HepG2 (cell line): Measurements from ENCODE around the gene PTPN18. TPM values are rescaled to one million over a fixed set of nuclear protein-coding genes. Genes with fewer than 3 reads are reported as not detected.

Experiments used
- ARNT ChIP-seq: fragments of 450-650 bp; IDR thresholded peaks from 2 replicates; pipeline ENCODE4 v1.6.1; 2017
- CBX2 ChIP-seq, 2 experiments: fragments of 200-600 bp in 1 of 2; sonication (generic); formaldehyde crosslinking in 1 of 2; IDR thresholded peaks; 2 replicates each; pipeline versions ENCODE4 v1.7.0 to v1.8.1; 2018 to 2022; ENCODE audit warnings: low read depth in 2 of 2, low read length in 1 of 2, mild to moderate bottlenecking in 1 of 2, missing genetic modification reagents in 1 of 2
- DMAP1 ChIP-seq: IDR thresholded peaks from 2 replicates; pipeline ENCODE4 v1.6.1; 2016
- ELF3 ChIP-seq: IDR thresholded peaks from 2 replicates; pipeline ENCODE4 v1.6.1; 2016; ENCODE audit warnings: missing genetic modification reagents, missing compliant biosample characterization
- HNRNPLL ChIP-seq: fragments of 200-400 bp; formaldehyde crosslinking; IDR thresholded peaks from 2 replicates; pipeline ENCODE4 v1.6.1; 2017; ENCODE audit warnings: mild to moderate bottlenecking, low read depth, low read length; ENCODE audit not compliant: poor library complexity, severe bottlenecking
- IRF9 ChIP-seq: sonication (generic); formaldehyde crosslinking; IDR thresholded peaks from 2 replicates; pipeline ENCODE4 v1.8.0; 2022; ENCODE audit warnings: missing genetic modification reagents, mild to moderate bottlenecking, borderline replicate concordance
- KLF11 ChIP-seq: IDR thresholded peaks from 2 replicates; pipeline ENCODE4 v1.6.1; 2016; ENCODE audit warnings: missing compliant biosample characterization
- RFXAP ChIP-seq: sonication (generic); formaldehyde crosslinking; IDR thresholded peaks from 2 replicates; pipeline ENCODE4 v1.4.0; 2020; ENCODE audit warnings: missing genetic modification reagents, borderline replicate concordance
- SATB2 ChIP-seq: sonication (generic); formaldehyde crosslinking; IDR thresholded peaks from 2 replicates; pipeline ENCODE4 v1.5.0; 2020; ENCODE audit warnings: missing genetic modification reagents
- USF2 ChIP-seq, 2 experiments: sonication (generic) in 1 of 2; formaldehyde crosslinking in 1 of 2; IDR thresholded peaks; 2 replicates each; pipeline versions ENCODE4 v1.5.1 to v1.6.1; 2011 to 2020; ENCODE audit warnings: borderline replicate concordance in 1 of 2, low read depth in 1 of 2, low read length in 1 of 2, mild to moderate bottlenecking in 1 of 2, missing genetic modification reagents in 1 of 2, moderate library complexity in 1 of 2
- ZNF136 ChIP-seq: sonication (generic); formaldehyde crosslinking; IDR thresholded peaks from 2 replicates; pipeline ENCODE4 v1.8.1; 2022; ENCODE audit warnings: low read depth, mild to moderate bottlenecking, moderate library complexity, missing genetic modification reagents
- ZNF292 ChIP-seq: sonication (generic); formaldehyde crosslinking; IDR thresholded peaks from 2 replicates; pipeline ENCODE4 v1.8.1; 2022; ENCODE audit warnings: mild to moderate bottlenecking, low read depth, missing genetic modification reagents, borderline replicate concordance
- ZNF720 ChIP-seq: sonication (generic); formaldehyde crosslinking; IDR thresholded peaks from 2 replicates; pipeline ENCODE4 v1.4.0; 2020; ENCODE audit warnings: missing genetic modification reagents
- ZNF775 ChIP-seq: sonication (generic); formaldehyde crosslinking; IDR thresholded peaks from 2 replicates; pipeline ENCODE4 v1.4.0; 2020; ENCODE audit warnings: missing genetic modification reagents, mild to moderate bottlenecking, moderate library complexity, borderline replicate concordance
- ZNF800 ChIP-seq: sonication (generic); formaldehyde crosslinking; IDR thresholded peaks from 2 replicates; pipeline ENCODE4 v1.4.0; 2020; ENCODE audit warnings: missing genetic modification reagents
- ZNF891 ChIP-seq: sonication (generic); formaldehyde crosslinking; IDR thresholded peaks from 2 replicates; pipeline ENCODE4 v1.5.0; 2020; ENCODE audit warnings: mild to moderate bottlenecking, missing genetic modification reagents
- polyA plus RNA-seq, 8 experiments: library from polyadenylated mRNA; depleted of rRNA in 3 of 8; stranded (reverse) in 7 of 8; unstranded in 1 of 8; fragments of >200 nt; fragmentation: Illumina TruSeq in 4 of 8; extraction: Trizol in 4 of 8; gene quantifications; 2 replicates each; pipeline versions ENCODE4 v1.2.1 to v1.2.3, GENCODE V29; 2011 to 2016; ENCODE audit warnings: low read depth in 4 of 8, missing spikeins in 1 of 8, mixed read lengths in 1 of 8; ENCODE audit not compliant: insufficient read depth in 1 of 8
- total RNA-seq, 5 experiments: library from RNA; depleted of rRNA; stranded (reverse); fragments of >200 nt; fragmentation: Illumina TruSeq; extraction: Trizol; gene quantifications; 2 replicates each; pipeline ENCODE4 v1.2.3, GENCODE V29; 2016; ENCODE audit warnings: low read depth in 1 of 5
- TF ChIP-seq, protein P1 (sequence below): sonication (generic); formaldehyde crosslinking; IDR thresholded peaks from 2 replicates; pipeline ENCODE4 v1.5.1; 2020; ENCODE audit warnings: missing genetic modification reagents, mild to moderate bottlenecking, borderline replicate concordance
- TF ChIP-seq, protein P2 (sequence below): sonication (generic); formaldehyde crosslinking; IDR thresholded peaks from 2 replicates; pipeline ENCODE4 v1.8.1; 2023; ENCODE audit warnings: mild to moderate bottlenecking, inconsistent platforms, moderate library complexity, missing genetic modification reagents, borderline replicate concordance
- TF ChIP-seq, protein P3 (sequence below): sonication (generic); formaldehyde crosslinking; IDR thresholded peaks from 2 replicates; pipeline ENCODE4 v1.4.0; 2020; ENCODE audit warnings: mild to moderate bottlenecking, low read depth, missing genetic modification reagents

The PTPN18 gene
- total and polyA plus RNA-seq, 2 of the 13 experiments (the other 11 are each of a cell fraction or from before 2014, with no cell fraction given), result 14.8 to 39.6 TPM

DNA sequence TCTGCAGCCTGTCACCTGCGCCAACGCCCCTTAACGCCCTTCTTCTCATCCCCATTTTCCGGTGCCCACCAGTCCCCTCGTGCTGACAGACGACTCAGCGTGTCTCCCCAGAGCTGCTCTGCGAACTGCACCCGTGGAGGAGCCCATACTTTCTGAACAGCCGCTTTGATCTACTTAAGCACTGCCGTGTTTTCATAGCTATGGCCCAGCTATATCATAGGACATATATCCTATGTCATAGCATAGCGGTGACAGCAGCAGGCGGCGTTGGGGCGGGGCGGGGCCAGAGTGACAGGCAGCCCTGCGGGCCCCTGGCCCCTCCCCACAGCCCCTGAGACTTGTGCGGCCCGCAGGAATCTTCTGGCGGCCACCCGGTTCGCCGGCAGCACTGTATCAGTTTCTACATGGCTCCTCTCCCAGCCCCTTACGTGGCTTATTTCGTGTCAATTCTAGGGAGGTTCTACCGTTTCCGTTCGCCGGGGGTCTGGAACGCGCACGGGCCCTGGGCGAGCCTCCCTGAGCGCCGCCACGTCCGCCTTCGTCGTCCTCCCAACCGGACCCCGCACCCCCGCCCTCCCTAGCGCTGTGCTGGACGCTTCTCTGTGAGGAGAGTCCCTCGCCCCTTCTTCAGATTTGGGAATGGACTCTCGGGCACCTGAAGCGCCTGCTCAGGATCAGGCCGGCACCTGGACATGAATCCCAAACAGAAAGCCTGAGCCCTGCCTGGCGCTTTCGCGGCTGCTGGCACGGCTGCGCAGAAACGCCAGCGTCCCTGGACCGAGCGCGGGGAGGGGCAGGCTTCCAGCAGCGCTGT is 35.4 kb downstream of the PTPN18 start (continued):
- TF ChIP-seq ZNF800 (CRISPR knock-in tag) (peak; percentile 49), ZNF720 (CRISPR knock-in tag) (no peak), KLF11 (CRISPR knock-in tag) (peak; percentile 39; the same call in 1 of the 2 replicates), USF2 (IDR thresholded peaks at IDR 0.05; ENCODE audit: low read depth, low read length) (no peak), USF2 (CRISPR knock-in tag; IDR thresholded peaks at IDR 0.05; ENCODE audit: borderline replicate concordance) (peak; percentile 41; the same call in 1 of the 2 replicates), ZNF136 (CRISPR knock-in tag) (0 out of 2 replicates have a peak, but pooled peaks have one; percentile 82), ELF3 (CRISPR knock-in tag) (peak; percentile 25; the same call in 1 of the 2 replicates), ZNF292 (peak; percentile 91), IRF9 (CRISPR knock-in tag) (0 out of 2 replicates have a peak, but pooled peaks have one; percentile 15), ARNT (no peak), ZNF775 (0 out of 2 replicates have a peak, but pooled peaks have one; percentile 47), RFXAP (CRISPR knock-in tag) (peak; percentile 33), ZNF891 (CRISPR knock-in tag) (no peak; the same call in 1 of the 2 replicates), CBX2 (IDR thresholded peaks at IDR 0.05; ENCODE audit: low read depth, low read length) (no peak), CBX2 (CRISPR knock-in tag; IDR thresholded peaks at IDR 0.05; ENCODE audit: low read depth) (0 out of 2 replicates have a peak, but pooled peaks have one; percentile 72), DMAP1 (peak; percentile 38), HNRNPLL (peak; percentile 86), SATB2 (no peak)
- TF ChIP-seq, protein P1, sequence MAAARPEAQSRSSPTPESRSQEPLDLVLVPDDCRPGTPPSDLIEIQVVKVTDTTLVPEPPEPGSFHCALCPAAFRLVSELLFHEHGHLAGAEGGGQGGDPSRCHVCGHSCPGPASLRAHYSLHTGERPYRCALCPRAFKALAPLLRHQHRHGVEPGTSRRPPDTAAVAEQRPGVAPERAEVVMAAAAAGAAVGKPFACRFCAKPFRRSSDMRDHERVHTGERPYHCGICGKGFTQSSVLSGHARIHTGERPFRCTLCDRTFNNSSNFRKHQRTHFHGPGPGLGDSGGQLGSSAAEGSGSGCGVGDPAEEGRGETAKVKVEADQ (CRISPR knock-in tag), result peak; percentile 41; the same call in 1 of the 2 replicates
- TF ChIP-seq, protein P2, sequence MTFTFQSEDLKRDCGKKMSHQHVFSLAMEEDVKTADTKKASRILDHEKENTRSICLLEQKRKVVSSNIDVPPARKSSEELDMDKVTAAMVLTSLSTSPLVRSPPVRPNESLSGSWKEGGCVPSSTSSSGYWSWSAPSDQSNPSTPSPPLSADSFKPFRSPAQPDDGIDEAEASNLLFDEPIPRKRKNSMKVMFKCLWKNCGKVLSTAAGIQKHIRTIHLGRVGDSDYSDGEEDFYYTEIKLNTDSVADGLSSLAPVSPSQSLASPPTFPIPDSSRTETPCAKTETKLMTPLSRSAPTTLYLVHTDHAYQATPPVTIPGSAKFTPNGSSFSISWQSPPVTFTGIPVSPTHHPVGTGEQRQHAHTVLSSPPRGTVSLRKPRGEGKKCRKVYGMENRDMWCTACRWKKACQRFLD (CRISPR knock-in tag), result peak; percentile 64; the same call in 1 of the 2 replicates
- TF ChIP-seq, protein P3, sequence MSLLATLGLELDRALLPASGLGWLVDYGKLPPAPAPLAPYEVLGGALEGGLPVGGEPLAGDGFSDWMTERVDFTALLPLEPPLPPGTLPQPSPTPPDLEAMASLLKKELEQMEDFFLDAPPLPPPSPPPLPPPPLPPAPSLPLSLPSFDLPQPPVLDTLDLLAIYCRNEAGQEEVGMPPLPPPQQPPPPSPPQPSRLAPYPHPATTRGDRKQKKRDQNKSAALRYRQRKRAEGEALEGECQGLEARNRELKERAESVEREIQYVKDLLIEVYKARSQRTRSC, result no peak
